NCI-H748 (cell line): ENCODE measurements around the gene ITGA2B.
A peak's percentile ranks its signal among the peaks of the same experiment; 100 is the strongest.
"Not testable (repeated sequence)": the region's sequence is repeated elsewhere in the genome, so short reads cannot be mapped to it uniquely, and the experiment has no call there.

Source experiments
- DNase-seq: peaks from one replicate; lab custom pipeline; 2025; ENCODE audit not compliant: unreplicated experiment; lab: John Stamatoyannopoulos, UW

Gene ITGA2B

DNA sequence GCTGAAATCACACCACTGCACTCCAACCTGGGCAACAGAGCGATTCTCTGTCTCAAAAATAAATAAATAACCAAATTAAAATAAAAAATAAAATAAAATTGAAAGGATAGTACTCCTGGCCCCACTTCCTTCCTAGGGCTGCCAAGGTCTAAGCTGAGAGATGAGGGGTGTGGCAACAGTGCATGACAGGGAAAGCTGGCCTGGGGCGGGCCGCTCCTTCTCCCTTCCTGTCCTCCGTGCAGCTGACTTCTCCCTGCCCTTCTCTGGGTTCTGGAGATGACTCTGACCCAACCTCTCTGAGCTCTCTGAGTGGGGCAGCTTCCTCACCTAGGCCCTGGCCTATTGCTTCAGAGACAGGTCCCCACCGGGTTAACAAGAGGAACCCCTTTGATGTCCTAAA is 56.1 kb downstream of the ITGA2B start:
- DNase-seq = no peak

DNA sequence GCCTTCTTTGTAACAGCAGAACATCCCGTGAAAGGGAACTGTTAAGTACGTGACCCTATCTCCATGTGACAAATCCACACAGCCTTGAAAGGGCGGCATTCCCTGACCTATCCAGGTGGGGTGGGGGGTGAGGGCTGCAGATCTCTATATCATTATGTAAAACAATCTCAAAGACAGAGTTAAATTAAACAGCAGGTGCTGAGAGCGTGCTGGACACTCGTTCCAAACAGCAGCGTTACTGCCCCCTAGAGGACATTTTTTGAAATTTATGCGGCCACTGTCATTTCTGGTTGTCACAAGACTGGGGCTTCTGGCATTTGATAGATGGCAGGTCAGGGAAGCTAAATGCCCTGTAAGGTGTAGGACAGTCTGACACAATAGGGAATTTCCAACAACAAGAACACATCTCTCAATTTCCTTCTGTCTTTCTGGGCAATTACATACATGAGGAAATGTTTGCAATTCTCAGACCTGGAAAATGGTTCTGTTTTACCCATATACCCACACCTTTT is 58.1 kb downstream of the ITGA2B start:
- DNase-seq = peak; percentile 87

DNA sequence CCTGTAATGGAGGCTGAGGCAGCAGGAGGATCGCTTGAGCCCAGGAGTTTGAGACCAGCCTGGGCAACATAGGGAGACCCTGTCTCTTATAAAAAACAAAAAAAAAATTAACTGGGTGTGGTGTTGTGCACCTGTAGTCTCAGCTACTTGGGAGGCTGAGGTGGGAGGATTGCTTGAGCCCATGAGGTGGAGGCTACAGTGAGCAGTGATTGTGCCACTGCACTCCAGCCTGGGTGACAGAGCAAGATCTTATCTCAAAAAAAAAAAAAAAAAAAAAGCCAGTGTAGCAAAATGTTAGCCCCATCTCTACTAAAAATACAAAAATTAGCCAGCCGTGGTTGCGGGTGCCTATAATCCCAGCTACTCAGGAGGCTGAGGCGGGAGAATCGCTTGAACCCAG is 59.2 kb downstream of the ITGA2B start:
- DNase-seq = not testable (repeated sequence)

DNA sequence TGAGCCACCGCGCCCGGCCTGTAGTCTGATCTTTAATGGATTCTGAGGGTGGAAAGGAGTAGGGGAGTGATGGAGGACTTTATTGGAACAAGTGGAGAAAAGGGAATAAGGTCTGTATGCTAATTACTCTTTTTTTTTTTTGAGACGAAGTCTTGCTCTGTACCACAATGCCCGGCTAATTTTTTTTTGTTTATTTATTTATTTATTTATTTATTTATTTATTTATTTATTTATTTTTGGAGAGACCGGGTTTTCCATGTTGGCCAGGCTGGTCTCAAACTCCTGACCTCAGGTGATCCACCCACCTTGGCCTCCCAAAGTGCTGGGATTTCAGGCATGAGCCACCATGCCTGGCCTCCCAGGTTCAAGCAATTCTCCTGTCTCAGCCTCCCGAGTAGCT is 59.9 kb downstream of the ITGA2B start:
- not testable (repeated sequence) for DNase-seq

DNA sequence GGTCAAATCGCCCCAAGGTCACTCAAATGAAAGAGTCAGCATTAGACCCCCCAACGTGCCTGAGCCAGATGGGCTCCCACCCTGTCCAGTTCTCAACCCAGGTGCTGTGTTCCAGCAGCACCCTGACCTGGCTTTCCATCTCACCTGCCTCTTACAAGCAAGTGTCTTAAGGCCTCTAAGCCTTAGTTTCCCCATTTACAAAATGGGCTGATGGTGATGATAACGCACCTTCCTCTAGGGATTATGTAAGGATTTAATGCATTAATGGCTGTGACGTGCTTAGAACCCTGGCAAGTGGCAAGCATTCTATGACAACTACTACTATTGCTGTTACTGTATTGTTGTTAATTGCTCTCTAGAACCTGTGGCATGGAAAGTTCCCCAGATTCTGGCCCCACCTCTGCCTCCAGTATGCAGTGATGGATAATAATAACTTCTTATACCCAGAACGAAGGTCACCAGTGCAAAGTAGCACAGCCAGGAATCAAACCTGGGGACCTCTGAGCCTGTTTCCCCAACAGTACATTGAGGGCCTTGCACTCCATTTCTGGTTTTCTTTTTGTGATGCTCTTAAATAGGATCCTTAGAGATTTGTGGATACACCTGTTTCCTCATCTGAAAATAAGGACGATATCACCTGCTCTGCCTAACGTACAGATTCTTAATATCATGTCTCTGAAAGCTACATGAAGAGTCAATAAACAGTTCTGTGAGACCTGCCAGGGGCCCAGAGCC is 61.6 kb downstream of the ITGA2B start:
- DNase-seq = no peak

DNA sequence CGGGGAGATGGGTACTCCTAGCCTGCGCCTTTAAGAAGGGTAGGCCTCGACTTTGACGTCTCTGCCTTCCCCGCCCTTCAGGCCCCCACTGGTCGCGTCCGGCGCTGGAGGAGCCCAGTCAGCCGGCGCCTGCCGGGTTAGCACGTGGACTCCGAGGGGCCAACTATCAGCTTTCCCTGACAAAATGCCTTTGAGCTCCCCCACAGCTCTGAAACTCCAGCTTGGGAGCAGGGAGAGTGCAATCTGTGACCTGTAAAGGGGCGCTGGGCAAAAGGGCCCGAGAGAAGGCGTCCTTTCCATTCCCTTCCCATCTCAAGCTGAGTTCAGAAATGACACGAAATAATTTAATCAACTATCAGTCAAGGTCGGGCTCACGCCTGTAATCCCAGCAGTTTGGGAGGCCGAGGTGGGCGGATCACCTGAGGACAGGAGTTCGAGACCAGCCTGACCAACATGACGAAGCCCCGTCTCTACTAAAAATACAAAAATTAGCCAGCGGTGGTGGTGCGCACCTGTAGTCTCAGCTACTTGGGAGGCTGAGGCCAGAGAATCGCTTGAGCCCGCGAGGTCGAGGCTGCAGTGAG is 62.5 kb downstream of the ITGA2B start:
- peak; percentile 98 for DNase-seq

DNA sequence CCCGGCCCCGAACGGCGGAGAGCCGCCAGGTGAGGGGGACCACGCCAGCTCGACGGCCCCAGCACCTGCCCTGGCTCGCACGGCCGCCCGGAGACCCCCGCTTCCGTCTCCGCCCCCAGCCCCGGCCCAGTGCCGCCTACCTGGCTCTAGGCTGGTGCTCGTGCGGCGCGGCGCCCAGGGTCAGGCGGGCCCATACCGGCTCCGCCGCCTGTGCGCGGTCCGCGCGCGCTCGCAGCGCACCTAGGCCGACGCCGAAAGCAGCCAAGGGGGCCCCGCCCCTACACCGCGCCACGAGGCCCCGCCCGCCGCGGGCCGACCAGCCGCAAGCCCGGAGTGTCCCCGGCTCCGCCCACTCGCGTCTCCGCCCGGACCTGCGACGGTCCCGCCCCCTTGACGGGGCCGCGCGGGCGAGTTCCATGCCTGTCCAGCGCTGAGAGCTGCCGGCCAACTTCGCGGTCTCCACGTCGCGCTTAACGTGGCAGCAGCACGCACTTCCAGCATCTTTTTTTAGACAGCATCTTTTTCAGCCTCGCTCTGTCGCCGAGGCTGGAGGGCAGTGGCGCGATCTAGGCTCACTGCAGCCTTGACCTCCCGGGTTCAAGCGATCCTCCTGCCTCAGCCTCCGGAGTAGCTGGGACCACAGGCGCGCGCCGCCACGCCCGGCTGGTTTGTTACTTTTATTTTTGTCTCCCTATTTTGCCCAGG is 64.7 kb downstream of the ITGA2B start, which contains the start of gene SLC25A39:
Gene SLC25A39 (minus strand): TSS at position 253 of the 705 bp plus-strand sequence. CDS start 1,261 bp downstream, outside the sequence.
- peak; percentile 95 for DNase-seq

DNA sequence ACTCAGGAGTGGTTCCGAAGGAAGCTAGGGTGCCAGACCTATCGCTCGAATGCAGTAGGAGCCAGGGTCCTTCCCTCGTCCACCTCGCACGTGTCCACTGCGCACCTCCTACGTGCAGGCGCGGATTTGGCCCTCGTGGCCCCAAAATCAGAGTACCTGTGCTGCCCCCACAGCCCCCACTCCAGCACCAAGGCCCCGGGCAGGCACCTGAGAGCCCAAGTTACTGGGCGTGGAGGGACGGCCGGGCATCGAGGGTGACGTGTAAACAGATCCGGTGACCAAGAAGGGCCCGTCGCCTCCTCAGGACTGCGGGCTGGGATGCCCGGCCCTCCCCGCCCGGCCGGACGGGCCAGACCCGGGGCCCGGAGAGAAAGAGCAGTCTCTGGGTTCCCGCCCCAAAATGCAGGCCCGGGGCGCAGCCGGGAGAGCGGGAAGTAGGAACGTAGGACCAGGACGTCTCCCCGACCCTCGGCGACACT is 65.3 kb downstream of the ITGA2B start:
- peak; percentile 50 for DNase-seq

DNA sequence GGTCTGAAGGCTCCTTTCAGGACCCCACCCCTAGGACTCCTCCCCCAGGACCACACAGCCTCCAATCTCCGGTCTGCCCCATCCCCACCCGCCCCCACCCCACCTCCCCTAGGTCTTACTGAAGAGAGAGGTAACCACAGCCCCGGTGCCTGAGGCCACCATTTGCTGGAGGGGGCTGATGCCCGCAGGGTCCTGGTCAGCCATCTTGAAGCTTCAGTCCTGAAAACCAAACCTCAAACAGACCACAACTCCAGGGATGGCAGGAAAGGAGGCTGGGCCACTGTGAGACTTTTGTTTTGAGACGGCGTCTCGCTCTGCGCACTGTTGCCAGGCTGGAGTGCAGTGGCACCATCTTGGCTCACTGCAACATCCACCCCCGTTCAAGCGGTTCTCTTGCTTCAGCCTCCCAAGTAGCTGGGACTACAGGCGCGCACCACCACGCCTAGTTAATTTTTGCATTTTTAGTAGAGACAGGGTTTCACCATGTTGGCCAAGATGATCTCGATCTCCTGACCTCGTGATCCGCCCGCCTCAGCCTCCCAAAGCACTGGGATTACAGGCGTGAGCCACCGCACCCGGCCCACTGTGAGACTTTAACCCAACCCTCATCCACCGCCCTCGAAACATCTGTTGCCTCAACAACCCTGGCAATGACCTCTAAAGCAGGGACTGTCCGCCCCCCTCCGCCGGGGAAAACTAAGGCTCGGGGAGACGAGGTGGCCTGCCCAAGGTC is 65.9 kb downstream of the ITGA2B start:
- no peak for DNase-seq

DNA sequence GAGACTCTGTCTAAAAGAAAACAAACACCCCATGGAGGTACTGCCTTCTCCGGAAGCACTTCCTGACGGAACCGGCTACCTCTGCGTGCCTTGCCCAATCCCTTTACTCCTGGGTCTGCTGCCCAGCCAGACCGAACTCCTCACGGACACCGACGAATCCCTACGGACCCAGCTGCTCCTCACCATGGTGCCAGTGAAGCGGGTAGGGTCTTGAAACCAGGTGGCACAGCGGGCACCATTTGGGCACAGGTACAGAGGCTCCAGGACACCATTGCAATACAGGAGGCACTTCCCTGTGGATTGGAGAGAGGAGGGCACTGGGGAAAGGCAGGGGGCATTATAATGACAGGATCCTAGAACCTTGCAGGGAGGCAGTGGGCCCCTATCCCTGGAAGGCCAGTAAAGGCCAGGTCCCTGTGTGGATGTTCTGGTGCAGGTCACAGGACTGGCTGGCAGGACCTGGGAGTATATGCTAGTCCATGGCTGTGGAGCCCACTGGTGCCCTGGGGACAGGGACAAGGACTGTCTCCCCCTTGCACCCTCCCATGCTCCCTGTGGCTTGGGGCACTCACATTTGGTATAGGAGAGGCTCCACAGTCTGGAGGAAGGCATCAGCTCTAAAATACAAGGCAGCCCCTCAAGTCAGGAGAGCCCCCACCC is 67.1 kb downstream of the ITGA2B start:
- no peak for DNase-seq
